B cell (primary cell): ENCODE measurements around the gene CEPT1. TPM values are rescaled to one million over a fixed set of nuclear protein-coding genes. Genes with fewer than 3 reads are reported as not detected.

Experiments
- ATAC-seq: fragments of 200-7000 bp; cut with Tn5 transposase; one replicate; pipeline ENCODE4 v1.10.0; 2021; ENCODE audit warnings: low read depth, mild to moderate bottlenecking, moderate number of reproducible peaks, moderate library complexity
- CTCF ChIA-PET: fragments of 350-600 bp; sonication (Branson Sonifier 250); formaldehyde crosslinking; loops from one replicate; lab custom pipeline; 2021; ENCODE audit warnings: antibody characterized with exemption, inconsistent platforms; lab: Charles Lee
- POLR2A ChIA-PET: fragments of 350-600 bp; sonication (Branson Sonifier 250); formaldehyde crosslinking; loops from one replicate; lab custom pipeline; 2021; ENCODE audit warnings: antibody characterized with exemption; lab: Charles Lee
- DNase-seq: peaks from one replicate; pipeline ENCODE4 v3.0.0; 2013
- H2AFZ ChIP-seq: 2 replicates; pipeline ENCODE4 v1.6.1; 2012; ENCODE audit warnings: mild to moderate bottlenecking, low read depth, low read length; ENCODE audit not compliant: insufficient read depth, poor library complexity, severe bottlenecking
- H3K27ac ChIP-seq, 2 donors: 1 replicate in 1 of 2; 2 replicates in 1 of 2; pipeline ENCODE4 v1.5.1; 2012 to 2013; ENCODE audit warnings: low read length in 2 of 2, mild to moderate bottlenecking in 2 of 2, moderate library complexity in 1 of 2
- H3K27me3 ChIP-seq, 4 experiments: fragments of 200-600 bp in 1 of 4; sonication (generic) in 1 of 4; replicated peaks in 1 of 4; 1 replicate in 2 of 4; 2 replicates in 2 of 4; pipeline versions ENCODE4 v1.6.1 to v1.7.0; 2013 to 2016; ENCODE audit warnings: low read length in 3 of 4, mild to moderate bottlenecking in 2 of 4, mixed read lengths in 1 of 4, moderate library complexity in 1 of 4; ENCODE audit not compliant: insufficient read depth in 4 of 4, control insufficient read depth in 3 of 4; ENCODE audit errors: control extremely low read depth in 1 of 4
- H3K36me3 ChIP-seq, 2 experiments: replicated peaks in 1 of 2; 1 replicate in 1 of 2; 2 replicates in 1 of 2; pipeline versions ENCODE4 v1.6.1 to v1.7.1; 2013; ENCODE audit warnings: low read length in 1 of 2; ENCODE audit not compliant: insufficient read depth in 2 of 2, control insufficient read depth in 1 of 2; ENCODE audit errors: control extremely low read depth in 1 of 2, extremely low read depth in 1 of 2
- H3K4me1 ChIP-seq, 2 donors: fragments of 200-600 bp in 1 of 2; sonication (generic) in 1 of 2; 1 replicate in 1 of 2; 2 replicates in 1 of 2; pipeline versions ENCODE4 v1.5.1 to v1.6.1; 2013 to 2017; ENCODE audit warnings: low read length in 2 of 2; ENCODE audit not compliant: control insufficient read depth in 2 of 2, insufficient read depth in 2 of 2
- H3K4me2 ChIP-seq: replicated peaks from 2 replicates; pipeline ENCODE3; 2012; ENCODE audit warnings: mild to moderate bottlenecking, low read depth, low read length; ENCODE audit not compliant: poor library complexity, severe bottlenecking
- H3K4me3 ChIP-seq, 5 experiments: fragments of 200-600 bp in 1 of 5; sonication (generic) in 1 of 5; 1 replicate in 3 of 5; 2 replicates in 2 of 5; pipeline versions ENCODE4 v1.5.1 to v1.7.0; 2011 to 2016; ENCODE audit warnings: low read length in 4 of 5, mild to moderate bottlenecking in 4 of 5, low read depth in 2 of 5, control low read depth in 1 of 5, moderate library complexity in 1 of 5; ENCODE audit not compliant: insufficient read depth in 1 of 5; ENCODE audit errors: control extremely low read depth in 1 of 5, extremely low read depth in 1 of 5
- H3K79me2 ChIP-seq: fragments of 200-600 bp; sonication (generic); one replicate; pipeline ENCODE4 v1.6.0; 2016; ENCODE audit warnings: low read length; ENCODE audit not compliant: control insufficient read depth, insufficient read depth
- H3K9ac ChIP-seq: fragments of 200-600 bp; sonication (generic); 2 replicates; pipeline ENCODE4 v1.6.1; 2017; ENCODE audit warnings: mild to moderate bottlenecking, low read length, moderate library complexity
- H3K9me3 ChIP-seq, 3 donors: one replicate each; pipeline versions ENCODE4 v1.6.1 to v1.7.1; 2013; ENCODE audit warnings: low read length in 2 of 3; ENCODE audit not compliant: control insufficient read depth in 2 of 3, insufficient read depth in 1 of 3; ENCODE audit errors: control extremely low read depth in 1 of 3
- H4K20me1 ChIP-seq: 2 replicates; pipeline ENCODE4 v1.6.0; 2012; ENCODE audit warnings: mild to moderate bottlenecking, low read length; ENCODE audit not compliant: insufficient read depth, control insufficient read depth, poor library complexity, severe bottlenecking
- H3K27ac Mint-ChIP-seq: one replicate; pipeline ENCODE4 v1.8.0; 2021; ENCODE audit warnings: mixed read lengths
- H3K27me3 Mint-ChIP-seq: one replicate; pipeline ENCODE4 v1.8.0; 2021; ENCODE audit warnings: mixed read lengths
- H3K4me1 Mint-ChIP-seq: one replicate; pipeline ENCODE4 v1.8.0; 2021; ENCODE audit warnings: mixed read lengths
- H3K4me3 Mint-ChIP-seq: one replicate; pipeline ENCODE4 v1.8.0; 2021; ENCODE audit warnings: mixed read lengths
- H3K9me3 Mint-ChIP-seq: one replicate; pipeline ENCODE4 v1.8.0; 2022; ENCODE audit warnings: mixed read lengths; ENCODE audit not compliant: insufficient read depth
- CTCF ChIP-seq: fragments of 200-600 bp; IDR thresholded peaks from one replicate; pipeline ENCODE4 v1.8.0; 2022; ENCODE audit warnings: antibody characterized with exemption, mild to moderate bottlenecking
- EZH2 ChIP-seq: IDR thresholded peaks from 2 replicates; pipeline ENCODE4 v1.6.1; 2012; ENCODE audit warnings: borderline replicate concordance, low read depth, mild to moderate bottlenecking, moderate library complexity, low read length; ENCODE audit not compliant: insufficient read depth, poor library complexity, severe bottlenecking
- WGBS: methylation state at CpG from one replicate; pipeline ENCODE4 v1.1.5; 2013; ENCODE audit warnings: missing lambda C conversion rate; ENCODE audit not compliant: insufficient coverage; 5-methylcytosine and 5-hydroxymethylcytosine counted together
- intact Hi-C: fragments of 100-400 bp; cut with micrococcal nuclease; formaldehyde crosslinking; loops from one replicate; pipeline ENCODE4 v1.10.0; 2022
- polyA plus RNA-seq: library from polyadenylated mRNA; depleted of rRNA; stranded (reverse); fragments of >200 nt; gene quantifications from 2 replicates; pipeline ENCODE4 v1.2.3, GENCODE V29; 2012
- total RNA-seq, 2 donors: library from RNA; stranded (reverse); fragments of 120-200 nt in 1 of 2; gene quantifications; 1 replicate in 1 of 2; 2 replicates in 1 of 2; pipeline versions ENCODE4 v1.2.3 to v1.2.4, GENCODE V29; 2013 to 2022

CEPT1 gene
- total and polyA plus RNA-seq, 2 donors (not counting 1 experiment from before 2014, with no cell fraction given) = 47.1 to 83.5 TPM

- 85% methylated on average over 4 of the region's 5 CpGs for WGBS
- Histone ChIP-seq H3K9me3 (no peaks in the 10 kb centered on the region), H3K4me3 (no peak overlapping the region), H3K36me3 (peaks cover 6 to 41% of the 10 kb centered on the region in 2 experiments), H3K79me2 (peaks cover 47% of the 10 kb centered on the region), H3K4me2 (peak overlapping the region; percentile 88), H3K27me3 (no peaks in the 10 kb centered on the region), H3K27ac (peak overlapping the region in 1 of 2 donors; percentile 1), H3K4me1 (peaks cover 66 to 91% of the 10 kb centered on the region in 2 donors), H3K9ac (no peak overlapping the region), H2AFZ (no peak overlapping the region), H4K20me1 (no peaks in the 10 kb centered on the region)
- ChIA-PET CTCF (interaction anchor here (1.2 to 9.3 kb wide), 4 partner anchors 9 to 199 kb away, joined by 3 to 205 read pairs (median 4); no protein-coding TSS in a partner anchor), POLR2A (interaction anchor here (0.7 to 7.8 kb wide), 2 partner anchors 16 to 26 kb away, joined by 3 to 138 read pairs; partner anchors contain the start of gene CHI3L2)
- intact Hi-C loops = loop anchor here (5.0 to 10.0 kb wide), 2 partner anchors 239 to 417 kb away; partner anchors contain the start of gene LRIF1
- Mint-ChIP-seq H3K4me3 (peak overlapping the region; percentile 91), H3K9me3 (no peaks in the 10 kb centered on the region), H3K27me3 (no peaks in the 10 kb centered on the region), H3K4me1 (peaks cover 90% of the 10 kb centered on the region), H3K27ac (peak overlapping the region; percentile 96)
- DNase-seq (no peak), ATAC-seq (no peak)
- TF ChIP-seq EZH2 (no peak), CTCF (no peak)
Observed at GRCh38 chr1:111201275-111202090, 61.5 kb downstream of the CEPT1 start.

- intact Hi-C loops = loop anchor here (5.0 to 10.0 kb wide), 2 partner anchors 240 to 418 kb away; partner anchors contain the start of gene LRIF1
- peaks cover 5 to 33% of the 10 kb centered on the region in 2 experiments for H3K36me3 ChIP-seq
- H4K20me1 ChIP-seq = no peaks in the 10 kb centered on the region
- Mint-ChIP-seq H3K9me3 (no peaks in the 10 kb centered on the region), H3K4me3 (peak overlapping the region; percentile 91), H3K4me1 (peaks cover 86% of the 10 kb centered on the region), H3K27ac (peak overlapping the region; percentile 96), H3K27me3 (no peaks in the 10 kb centered on the region)
- no peak for DNase-seq
- H3K4me1 ChIP-seq = peaks cover 66 to 89% of the 10 kb centered on the region in 2 donors
- H3K4me2 ChIP-seq = peak overlapping the region; percentile 88
- no peak for ATAC-seq
- H3K9ac ChIP-seq = peak overlapping the region; percentile 83
- H2AFZ ChIP-seq = no peak overlapping the region
- CTCF ChIA-PET = interaction anchor here (1.3 to 9.3 kb wide), 3 partner anchors 16 to 199 kb away, joined by 3 to 205 read pairs (median 5); no protein-coding TSS in a partner anchor
- H3K79me2 ChIP-seq = peaks cover 47% of the 10 kb centered on the region
- H3K4me3 ChIP-seq = no peak overlapping the region
- no peaks in the 10 kb centered on the region for H3K9me3 ChIP-seq
- WGBS = no CpG with 5 or more reads among the region's 1 CpG
- H3K27ac ChIP-seq = peak overlapping the region; percentile 66 to 88
- TF ChIP-seq CTCF (no peak), EZH2 (no peak)
- POLR2A ChIA-PET = interaction anchor here (7.8 kb wide), 1 partner anchor 16 kb away, joined by 138 read pairs; no protein-coding TSS in a partner anchor
- H3K27me3 ChIP-seq = no peaks in the 10 kb centered on the region
Observed at GRCh38 chr1:111202366-111202706, 62.3 kb downstream of the CEPT1 start.
